Brain microvascular endothelial cell (primary cell): ENCODE data around the gene EPO.
A peak's percentile ranks its signal among the peaks of the same experiment; 100 is the strongest.

ENCODE experiments used
- DNase-seq: peaks from one replicate; pipeline ENCODE4 v3.0.0-alpha.2; 2020
- H3K27ac ChIP-seq: fragments of 250-450 bp; sonication (Bioruptor Pico); 2 replicates; pipeline ENCODE4 v1.5.1; 2020; ENCODE audit warnings: mild to moderate bottlenecking, moderate library complexity
- H3K27me3 ChIP-seq: fragments of 250-450 bp; sonication (Bioruptor Pico); replicated peaks from 2 replicates; pipeline ENCODE4 v1.5.1; 2020; ENCODE audit warnings: mild to moderate bottlenecking
- H3K36me3 ChIP-seq: fragments of 250-450 bp; sonication (Bioruptor Pico); replicated peaks from 2 replicates; pipeline ENCODE4 v1.5.1; 2020; ENCODE audit warnings: mild to moderate bottlenecking
- H3K4me3 ChIP-seq: 2 replicates; pipeline ENCODE4 v1.5.1; 2011; ENCODE audit warnings: low read depth, mild to moderate bottlenecking, control low read depth, low read length, moderate library complexity
- in situ Hi-C: cut with HindIII; loops from 2 replicates; pipeline ENCODE4 v1.10.0; 2017; ENCODE audit warnings: low sequenced_read_pairs, low pct_ligation_motif_present
- TF ChIP-seq, protein P1 (sequence below): IDR thresholded peaks from 2 replicates; pipeline ENCODE4 v1.5.1; 2011; ENCODE audit warnings: low read depth, mild to moderate bottlenecking, moderate library complexity, low read length, control low read depth, inconsistent platforms; ENCODE audit errors: missing control alignments

The EPO gene

DNA sequence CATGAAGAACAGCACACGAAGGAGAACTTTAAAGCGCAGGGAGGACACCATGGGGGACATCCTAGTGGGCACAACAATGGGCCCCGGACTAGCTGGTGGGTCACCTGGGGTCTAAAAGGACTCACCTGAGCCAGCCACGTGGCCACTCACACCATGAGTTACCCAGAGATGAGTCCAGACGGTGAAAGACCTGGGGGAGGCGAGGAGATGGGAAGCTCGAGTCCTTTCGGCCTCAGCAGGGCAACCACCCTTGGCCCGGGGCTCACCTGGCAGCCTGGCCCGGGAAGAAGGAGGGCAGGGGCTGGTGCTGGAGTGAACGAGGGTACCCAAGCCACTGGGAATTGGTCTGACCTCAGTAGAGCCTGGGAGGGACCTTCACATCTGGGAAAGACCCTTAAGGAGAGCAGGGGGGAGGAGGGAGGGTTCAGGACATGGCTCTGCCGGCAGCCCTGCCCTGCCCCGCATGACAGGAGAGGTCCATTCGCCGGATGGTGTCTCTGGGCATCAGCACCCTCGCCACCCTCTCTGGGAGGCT lies 31.9 kb upstream of the EPO start:
- no peak overlapping the region for H3K27ac ChIP-seq
- TF ChIP-seq, protein P1, sequence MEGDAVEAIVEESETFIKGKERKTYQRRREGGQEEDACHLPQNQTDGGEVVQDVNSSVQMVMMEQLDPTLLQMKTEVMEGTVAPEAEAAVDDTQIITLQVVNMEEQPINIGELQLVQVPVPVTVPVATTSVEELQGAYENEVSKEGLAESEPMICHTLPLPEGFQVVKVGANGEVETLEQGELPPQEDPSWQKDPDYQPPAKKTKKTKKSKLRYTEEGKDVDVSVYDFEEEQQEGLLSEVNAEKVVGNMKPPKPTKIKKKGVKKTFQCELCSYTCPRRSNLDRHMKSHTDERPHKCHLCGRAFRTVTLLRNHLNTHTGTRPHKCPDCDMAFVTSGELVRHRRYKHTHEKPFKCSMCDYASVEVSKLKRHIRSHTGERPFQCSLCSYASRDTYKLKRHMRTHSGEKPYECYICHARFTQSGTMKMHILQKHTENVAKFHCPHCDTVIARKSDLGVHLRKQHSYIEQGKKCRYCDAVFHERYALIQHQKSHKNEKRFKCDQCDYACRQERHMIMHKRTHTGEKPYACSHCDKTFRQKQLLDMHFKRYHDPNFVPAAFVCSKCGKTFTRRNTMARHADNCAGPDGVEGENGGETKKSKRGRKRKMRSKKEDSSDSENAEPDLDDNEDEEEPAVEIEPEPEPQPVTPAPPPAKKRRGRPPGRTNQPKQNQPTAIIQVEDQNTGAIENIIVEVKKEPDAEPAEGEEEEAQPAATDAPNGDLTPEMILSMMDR: no peak
- no peak for DNase-seq
- no peaks in the 10 kb centered on the region for H3K27me3 ChIP-seq
- in situ Hi-C loops: no loop called here
- no peak overlapping the region for H3K4me3 ChIP-seq
- H3K36me3 ChIP-seq: peaks cover 49% of the 10 kb centered on the region

DNA sequence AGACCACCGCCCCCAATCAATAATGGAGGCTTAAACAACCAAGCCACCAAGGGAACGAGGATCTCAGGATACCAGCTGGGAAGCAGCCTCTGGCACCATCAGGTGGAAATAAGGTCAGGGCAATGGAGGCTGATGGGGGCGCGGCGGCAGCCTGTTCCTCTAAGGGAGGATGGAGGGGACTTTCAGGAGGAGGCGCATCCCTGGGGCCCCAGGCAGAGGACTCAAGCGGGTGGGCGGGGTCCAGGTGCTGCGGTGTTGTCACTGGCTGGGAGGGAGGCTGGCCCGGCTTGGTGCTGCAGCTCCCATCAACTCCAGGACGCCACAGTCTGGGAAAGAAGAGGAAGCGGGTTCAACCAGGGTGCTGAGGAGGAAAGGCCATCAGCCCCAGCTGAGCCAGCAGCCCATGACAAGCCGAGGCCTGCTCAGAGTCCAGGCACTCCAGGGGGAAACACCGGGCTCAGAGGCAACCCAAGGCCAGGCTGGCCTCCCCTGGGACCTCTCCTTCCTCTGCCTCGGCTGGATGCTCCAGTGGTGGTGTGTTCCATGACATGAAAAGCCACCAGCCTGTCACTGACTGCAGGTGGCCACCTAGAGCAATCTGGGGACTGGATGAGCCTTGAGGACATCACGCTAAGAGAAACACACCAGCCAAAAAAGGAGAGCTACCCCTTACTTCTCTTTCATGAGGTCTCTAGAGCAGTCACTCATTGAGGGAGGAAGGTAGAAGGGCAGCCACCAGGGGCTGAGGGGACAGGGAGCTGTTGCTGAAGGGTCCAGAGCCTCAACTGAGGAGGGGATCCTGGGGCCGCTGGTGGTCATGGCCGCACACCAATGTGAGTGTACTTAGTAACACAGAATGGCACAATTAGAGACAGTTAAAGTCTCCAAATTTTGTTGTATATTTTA lies 30.8 kb upstream of the EPO start:
- no peak overlapping the region for H3K27ac ChIP-seq

DNA sequence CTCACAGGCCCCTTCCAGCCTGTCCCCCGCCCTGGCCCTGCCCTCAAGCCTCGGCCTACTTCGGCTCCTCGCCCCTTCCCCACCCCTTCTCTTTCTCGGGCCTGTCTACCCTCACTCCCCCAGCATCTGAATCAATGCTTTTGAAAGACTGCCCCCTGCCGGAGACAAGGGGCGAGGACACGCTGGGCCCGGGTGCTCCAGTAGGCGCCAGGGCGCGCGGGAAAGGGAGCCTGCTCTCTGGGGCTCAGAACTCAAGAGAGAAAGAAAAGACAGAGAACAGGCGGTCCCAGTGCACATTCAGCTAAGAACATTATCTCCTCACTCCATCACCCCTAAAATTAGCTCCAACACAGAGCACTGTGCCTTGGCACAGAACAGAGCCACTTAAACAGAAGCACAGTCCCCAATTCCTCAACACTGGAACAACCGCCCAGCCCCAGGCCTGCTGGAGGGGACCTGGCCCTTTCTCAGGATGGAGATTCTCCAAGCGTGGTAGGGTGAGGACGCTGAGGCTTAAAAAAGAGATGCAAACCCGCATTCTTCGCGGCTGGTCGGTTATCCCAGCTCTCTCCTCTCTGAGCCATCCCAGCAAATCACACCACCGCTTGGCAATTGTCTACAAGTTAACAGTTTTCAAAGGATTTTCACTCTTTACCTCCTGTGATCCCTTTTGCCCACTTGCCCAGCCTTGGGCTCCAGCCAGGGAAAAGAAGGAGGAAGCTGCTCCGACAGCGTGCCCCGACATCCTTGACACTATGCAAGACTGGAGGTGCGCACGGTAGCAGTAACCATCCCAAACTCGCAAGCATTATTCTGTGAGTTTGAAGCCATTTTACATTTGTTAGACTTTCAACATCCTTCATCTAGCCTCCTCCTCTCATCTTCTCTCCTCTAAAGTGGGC lies 28.3 kb upstream of the EPO start:
- in situ Hi-C loops: no loop called here
- no peak overlapping the region for H3K27ac ChIP-seq
- H3K27me3 ChIP-seq: no peaks in the 10 kb centered on the region
- peak; percentile 43 for DNase-seq
- peak overlapping the region; percentile 12 for H3K4me3 ChIP-seq
- TF ChIP-seq, protein P1: peak; percentile 95
- H3K36me3 ChIP-seq: peaks cover 17% of the 10 kb centered on the region

More for the DNA sequence above, 30.8 kb upstream of the EPO start:
- no peak for DNase-seq
- TF ChIP-seq, protein P1: no peak
- Histone ChIP-seq H3K4me3 (no peak overlapping the region), H3K27me3 (no peaks in the 10 kb centered on the region), H3K36me3 (peaks cover 38% of the 10 kb centered on the region)
- in situ Hi-C loops: no loop called here

DNA sequence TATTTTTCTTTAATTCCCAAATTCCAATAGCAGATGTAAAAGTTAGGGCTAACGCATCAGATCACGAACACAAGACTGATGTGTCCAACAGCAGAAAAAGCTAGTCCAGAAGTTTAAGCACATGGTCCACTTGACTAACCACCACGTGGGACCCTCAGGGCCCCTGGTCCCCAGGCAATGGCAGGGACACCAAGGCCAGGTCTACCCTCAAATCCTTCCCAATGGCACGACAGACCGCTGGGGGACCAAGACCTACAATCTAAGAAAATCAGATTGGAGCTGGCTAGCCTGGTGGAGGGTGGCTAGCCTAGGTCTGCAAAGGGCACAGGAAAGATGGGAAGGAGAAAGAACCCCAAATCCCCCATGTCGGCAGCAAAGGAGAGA lies 27.7 kb upstream of the EPO start:
- Histone ChIP-seq H3K36me3 (peaks cover 12% of the 10 kb centered on the region), H3K27ac (no peak overlapping the region), H3K4me3 (peak overlapping the region; percentile 62), H3K27me3 (no peaks in the 10 kb centered on the region)
- DNase-seq: no peak
- in situ Hi-C loops: no loop called here
- TF ChIP-seq, protein P1: no peak

DNA sequence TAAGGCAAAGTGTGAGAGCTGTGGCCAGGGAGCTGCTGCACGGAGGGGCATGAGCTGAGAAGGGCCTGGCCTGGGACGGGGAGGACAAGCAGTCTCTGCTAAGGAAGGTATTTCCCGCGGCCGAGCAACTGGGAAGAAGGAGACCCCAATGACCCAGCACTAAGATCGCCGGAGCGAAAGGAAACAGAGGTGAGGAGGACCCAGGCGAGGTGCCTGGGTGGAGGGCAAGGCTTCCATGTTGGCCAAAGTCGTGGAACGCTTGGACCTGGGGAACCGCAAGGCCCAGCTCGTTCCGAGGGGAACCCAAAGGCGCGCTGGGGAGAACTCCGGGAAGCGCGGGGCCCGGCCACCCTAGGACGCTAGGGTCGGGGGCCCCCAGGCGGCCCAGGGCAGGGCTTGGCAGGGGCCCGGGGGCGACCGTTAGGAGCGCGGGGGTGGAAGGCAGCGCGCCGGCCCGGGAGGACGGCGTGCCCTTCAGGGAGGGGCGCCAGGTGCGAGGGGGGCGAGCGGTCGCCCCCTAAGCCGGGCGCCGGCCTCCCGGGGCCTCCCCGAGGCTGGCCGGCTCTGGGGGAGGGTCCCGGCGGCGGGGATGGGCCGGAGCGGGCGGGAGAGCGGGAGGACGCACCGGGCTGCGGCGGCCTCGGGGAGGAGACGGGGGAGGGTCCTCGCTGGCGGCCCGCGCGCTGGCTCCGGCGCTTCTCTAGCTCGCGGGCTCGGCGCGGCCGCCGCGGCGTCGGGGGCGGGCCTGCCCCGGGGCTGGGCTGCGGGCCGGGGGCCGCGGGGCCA lies 26.8 kb upstream of the EPO start:
- in situ Hi-C loops: no loop called here
- Histone ChIP-seq H3K4me3 (peak overlapping the region; percentile 62), H3K36me3 (peaks cover 5% of the 10 kb centered on the region), H3K27me3 (no peaks in the 10 kb centered on the region), H3K27ac (no peak overlapping the region)
- no peak for DNase-seq
- TF ChIP-seq, protein P1: no peak
